CD4-positive, alpha-beta memory T cell (primary cell): Measurements from ENCODE around the gene TFB2M. TPM values are rescaled to one million over a fixed set of nuclear protein-coding genes. Genes with fewer than 3 reads are reported as not detected.
"Not testable (repeated sequence)": the region's sequence is repeated elsewhere in the genome, so short reads cannot be mapped to it uniquely, and the experiment has no call there.

Experiments
- CTCF ChIA-PET: fragments of 350-600 bp; sonication (Branson Sonifier 250); formaldehyde crosslinking; loops from one replicate; lab custom pipeline; 2021; ENCODE audit warnings: inconsistent platforms; ENCODE audit not compliant: partially characterized antibody; lab: Charles Lee
- POLR2A ChIA-PET: fragments of 350-600 bp; sonication (Branson Sonifier 250); formaldehyde crosslinking; loops from one replicate; lab custom pipeline; 2021; ENCODE audit not compliant: partially characterized antibody; lab: Charles Lee
- DNase-seq, 5 donors: peaks; one replicate each; pipeline versions ENCODE4 v3.0.0 to v3.0.0-alpha.2; 2020 to 2022; ENCODE audit warnings: mixed read lengths in 1 of 5
- H3K27ac ChIP-seq: one replicate; pipeline ENCODE4 v1.7.0; 2013; ENCODE audit warnings: low read depth, low read length
- H3K27me3 ChIP-seq: 2 replicates; pipeline ENCODE4 v1.7.0; 2013; ENCODE audit warnings: mild to moderate bottlenecking, low read length, moderate library complexity; ENCODE audit not compliant: insufficient read depth
- H3K36me3 ChIP-seq: 2 replicates; pipeline ENCODE4 v1.7.0; 2013; ENCODE audit warnings: mild to moderate bottlenecking, low read length, moderate library complexity; ENCODE audit not compliant: insufficient read depth
- H3K4me1 ChIP-seq: 2 replicates; pipeline ENCODE4 v1.7.0; 2013; ENCODE audit warnings: mild to moderate bottlenecking, low read length, moderate library complexity; ENCODE audit not compliant: insufficient read depth
- H3K4me3 ChIP-seq, 2 donors: one replicate each; pipeline ENCODE4 v1.7.0; 2013; ENCODE audit warnings: low read length in 2 of 2, mild to moderate bottlenecking in 1 of 2
- H3K9me3 ChIP-seq, 2 donors: one replicate each; pipeline ENCODE4 v1.7.0; 2013; ENCODE audit warnings: low read length in 2 of 2, control low read depth in 1 of 2; ENCODE audit not compliant: control insufficient read depth in 1 of 2
- H3K27ac Mint-ChIP-seq, 7 donors: one replicate each; pipeline ENCODE4 v1.8.0; 2020 to 2021; ENCODE audit warnings: mixed read lengths in 7 of 7, mild to moderate bottlenecking in 6 of 7, inconsistent platforms in 3 of 7, moderate library complexity in 3 of 7
- H3K27me3 Mint-ChIP-seq, 2 donors: one replicate each; pipeline ENCODE4 v1.8.0; 2020 to 2021; ENCODE audit warnings: mixed read lengths in 2 of 2
- H3K36me3 Mint-ChIP-seq, 2 donors: one replicate each; pipeline ENCODE4 v1.8.0; 2020 to 2021; ENCODE audit warnings: mixed read lengths in 2 of 2, inconsistent platforms in 1 of 2, mild to moderate bottlenecking in 1 of 2
- H3K4me1 Mint-ChIP-seq, 4 donors: one replicate each; pipeline ENCODE4 v1.8.0; 2020 to 2021; ENCODE audit warnings: mixed read lengths in 4 of 4, mild to moderate bottlenecking in 1 of 4
- H3K4me3 Mint-ChIP-seq, 8 donors: one replicate each; pipeline ENCODE4 v1.8.0; 2020 to 2021; ENCODE audit warnings: mixed read lengths in 8 of 8, mild to moderate bottlenecking in 7 of 8, moderate library complexity in 6 of 8, inconsistent platforms in 3 of 8
- H3K9me3 Mint-ChIP-seq, 8 donors: one replicate each; pipeline ENCODE4 v1.8.0; 2020 to 2021; ENCODE audit warnings: mixed read lengths in 8 of 8, mild to moderate bottlenecking in 5 of 8, inconsistent platforms in 3 of 8, moderate library complexity in 1 of 8
- intact Hi-C: fragments of 100-400 bp; cut with micrococcal nuclease; formaldehyde crosslinking; loops from one replicate; pipeline ENCODE4 v1.15.1; 2023
- polyA plus RNA-seq, 2 donors: library from polyadenylated mRNA; unstranded; fragments of 300-500 nt; fragmentation: Illumina TruSeq; gene quantifications; one replicate each; pipeline ENCODE4 v1.2.3, GENCODE V29; 2021
- total RNA-seq, 2 experiments: library from RNA; stranded (reverse); gene quantifications; one replicate each; pipeline ENCODE4 v1.2.3, GENCODE V29; 2021

The TFB2M gene
- total and polyA plus RNA-seq, 4 experiments from 2014 or later, result 8.8 to 29.0 (median 13.0) TPM

DNA sequence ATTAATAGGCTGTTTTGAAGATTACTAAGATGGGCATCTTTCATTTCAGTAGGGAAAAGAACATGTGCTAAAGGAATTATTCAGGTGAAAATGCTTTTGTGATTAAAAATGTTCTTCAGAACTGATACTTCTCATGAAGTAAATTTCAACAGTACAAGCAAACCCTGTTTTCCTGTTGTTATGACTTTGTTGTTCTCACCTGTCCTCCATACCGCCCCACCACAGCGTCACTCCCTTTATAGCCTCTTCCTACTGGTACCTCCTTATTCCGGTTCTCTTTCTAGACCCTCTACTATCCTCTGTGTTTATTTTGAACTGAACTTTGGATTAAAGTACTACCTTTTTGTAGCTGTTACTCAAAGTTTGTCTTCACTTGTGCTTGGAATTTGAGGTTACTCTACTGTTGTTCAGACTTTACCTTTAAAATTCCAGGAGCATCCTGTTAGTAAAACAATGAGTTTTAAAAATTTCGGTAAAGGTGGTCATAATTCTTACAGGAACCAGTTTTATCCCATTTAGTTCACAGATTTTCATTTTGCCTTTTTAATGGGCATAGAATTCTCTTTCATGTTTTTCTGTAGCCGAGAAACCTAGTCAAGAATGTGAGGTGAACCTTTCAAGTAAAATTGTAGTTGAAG lies 11.1 kb upstream of the TFB2M start:
- Mint-ChIP-seq H3K9me3 (peaks cover 0 to 3% (median 0%) of the 10 kb centered on the region in 8 donors), H3K36me3 (peaks cover 21 to 33% of the 10 kb centered on the region in 2 donors), H3K27me3 (no peaks in the 10 kb centered on the region), H3K27ac (peak overlapping the region; percentile 71 to 95 (median 88)), H3K4me1 (peaks cover 43 to 82% (median 61%) of the 10 kb centered on the region in 4 donors), H3K4me3 (peak overlapping the region; percentile 65 to 96 (median 79))
- Histone ChIP-seq H3K27me3 (no peaks in the 10 kb centered on the region), H3K9me3 (no peaks in the 10 kb centered on the region), H3K4me1 (peaks cover 83% of the 10 kb centered on the region), H3K27ac (peak overlapping the region; percentile 20), H3K36me3 (peaks cover 2% of the 10 kb centered on the region), H3K4me3 (peak overlapping the region in 1 of 2 donors; percentile 12)
- DNase-seq, result peak in 2 of 5 donors; percentile 22 to 36
- intact Hi-C loops, result loop anchor here (1.0 kb wide), 1 partner anchor 10 kb away; no protein-coding TSS in a partner anchor
- ChIA-PET CTCF (no interaction called here), POLR2A (interaction anchor here (0.7 to 3.9 kb wide), 2 partner anchors 11 to 72 kb away, joined by 4 to 16 read pairs; partner anchors contain the start of genes CNST and TFB2M)

DNA sequence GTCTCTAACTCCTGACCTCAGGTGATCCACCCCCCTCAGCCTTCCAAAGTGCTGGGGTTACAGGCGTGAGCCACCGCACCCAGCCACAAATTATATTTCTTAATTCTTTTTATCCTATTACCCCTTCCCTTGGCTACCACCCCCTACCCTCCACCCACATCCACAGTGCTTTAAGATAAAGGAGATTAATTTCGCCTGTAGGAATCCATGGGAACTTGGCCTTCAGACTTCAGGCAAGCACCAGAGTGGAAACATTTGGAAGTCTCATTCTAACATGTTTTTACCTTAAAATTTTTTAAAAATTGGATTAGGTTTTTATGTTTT lies 10.6 kb upstream of the TFB2M start:
- Mint-ChIP-seq H3K27ac (peak overlapping the region; percentile 42 to 93 (median 88)), H3K4me3 (peak overlapping the region in 6 of 8 donors; percentile 65 to 96 (median 80)), H3K36me3 (peaks cover 21 to 30% of the 10 kb centered on the region in 2 donors), H3K9me3 (peaks cover 0 to 3% (median 0%) of the 10 kb centered on the region in 8 donors), H3K4me1 (peaks cover 40 to 80% (median 58%) of the 10 kb centered on the region in 4 donors), H3K27me3 (no peaks in the 10 kb centered on the region)
- H3K27me3 ChIP-seq, result no peaks in the 10 kb centered on the region
- DNase-seq, result no peak
- peaks cover 85% of the 10 kb centered on the region for H3K4me1 ChIP-seq
- ChIA-PET CTCF (no interaction called here), POLR2A (interaction anchor here (0.7 to 3.9 kb wide), 2 partner anchors 10 to 71 kb away, joined by 4 to 16 read pairs; partner anchors contain the start of genes CNST and TFB2M)
- intact Hi-C loops, result loop anchor here (1.0 kb wide), 1 partner anchor 11 kb away; no protein-coding TSS in a partner anchor
- H3K27ac ChIP-seq, result no peak overlapping the region
- no peak overlapping the region for H3K4me3 ChIP-seq
- H3K9me3 ChIP-seq, result no peaks in the 10 kb centered on the region
- H3K36me3 ChIP-seq, result no peaks in the 10 kb centered on the region

- peaks cover 0 to 3% (median 0%) of the 10 kb centered on the region in 8 donors for H3K9me3 Mint-ChIP-seq
Measured at GRCh38 chr1:246573491-246573890, 7.4 kb upstream of the TFB2M start.

DNA sequence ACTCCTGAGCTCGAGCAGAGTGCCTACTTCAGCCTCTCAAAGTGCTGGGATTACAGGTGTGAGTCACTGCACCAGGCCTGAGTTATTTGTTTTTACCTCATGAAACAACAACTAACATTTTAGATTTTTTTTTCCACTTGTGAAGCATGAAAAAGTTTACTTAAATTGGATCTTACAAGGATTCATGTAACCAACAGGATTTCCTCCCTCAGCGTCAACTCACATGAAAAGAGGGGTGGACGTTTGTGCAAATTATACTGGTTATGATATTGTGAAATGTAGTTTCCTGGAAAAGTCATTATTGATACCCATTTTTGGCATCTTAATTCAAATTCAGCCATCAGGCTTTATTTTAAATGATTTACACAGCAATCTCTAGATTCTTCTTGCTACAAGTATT lies 6.7 kb upstream of the TFB2M start:
- peaks cover 84% of the 10 kb centered on the region for H3K4me1 ChIP-seq
- Mint-ChIP-seq H3K36me3 (peaks cover 22 to 24% of the 10 kb centered on the region in 2 donors), H3K4me1 (peaks cover 43 to 78% (median 58%) of the 10 kb centered on the region in 4 donors), H3K9me3 (peaks cover 0 to 3% (median 0%) of the 10 kb centered on the region in 8 donors), H3K4me3 (peak overlapping the region; percentile 14 to 75 (median 64)), H3K27me3 (no peaks in the 10 kb centered on the region), H3K27ac (peak overlapping the region; percentile 11 to 89 (median 75))
- no peaks in the 10 kb centered on the region for H3K9me3 ChIP-seq
- H3K36me3 ChIP-seq, result no peaks in the 10 kb centered on the region
- no peak overlapping the region for H3K4me3 ChIP-seq
- H3K27me3 ChIP-seq, result no peaks in the 10 kb centered on the region
- intact Hi-C loops, result no loop called here
- CTCF ChIA-PET, result interaction anchor here (1.0 to 1.3 kb wide), 2 partner anchors 56 to 75 kb away, joined by 3 to 4 read pairs; no protein-coding TSS in a partner anchor
- POLR2A ChIA-PET, result interaction anchor here (1.5 kb wide), 1 partner anchor 66 kb away, joined by 4 read pairs; the partner anchor contains the start of gene SMYD3
- DNase-seq, result peak in 1 of 5 donors; percentile 45
- peak overlapping the region; percentile 26 for H3K27ac ChIP-seq

More at GRCh38 chr1:246573491-246573890, 7.4 kb upstream of the TFB2M start:
- Histone ChIP-seq H3K9me3 (no peaks in the 10 kb centered on the region), H3K4me3 (no peak overlapping the region), H3K4me1 (peaks cover 84% of the 10 kb centered on the region), H3K27ac (no peak overlapping the region), H3K36me3 (no peaks in the 10 kb centered on the region), H3K27me3 (no peaks in the 10 kb centered on the region)
- Mint-ChIP-seq H3K4me3 (peak overlapping the region in 6 of 8 donors; percentile 15 to 75 (median 60)), H3K27ac (peak overlapping the region; percentile 23 to 89 (median 73)), H3K27me3 (no peaks in the 10 kb centered on the region), H3K4me1 (peaks cover 43 to 78% (median 57%) of the 10 kb centered on the region in 4 donors), H3K36me3 (peaks cover 22 to 28% of the 10 kb centered on the region in 2 donors)
- DNase-seq, result no peak
- CTCF ChIA-PET, result interaction anchor here (1.0 to 1.6 kb wide), 4 partner anchors 27 to 75 kb away, joined by 3 to 4 read pairs (median 3); no protein-coding TSS in a partner anchor
- POLR2A ChIA-PET, result interaction anchor here (1.2 to 1.5 kb wide), 3 partner anchors 30 to 79 kb away, joined by 3 to 4 read pairs (median 3); partner anchors contain the start of gene SMYD3
- intact Hi-C loops, result no loop called here

DNA sequence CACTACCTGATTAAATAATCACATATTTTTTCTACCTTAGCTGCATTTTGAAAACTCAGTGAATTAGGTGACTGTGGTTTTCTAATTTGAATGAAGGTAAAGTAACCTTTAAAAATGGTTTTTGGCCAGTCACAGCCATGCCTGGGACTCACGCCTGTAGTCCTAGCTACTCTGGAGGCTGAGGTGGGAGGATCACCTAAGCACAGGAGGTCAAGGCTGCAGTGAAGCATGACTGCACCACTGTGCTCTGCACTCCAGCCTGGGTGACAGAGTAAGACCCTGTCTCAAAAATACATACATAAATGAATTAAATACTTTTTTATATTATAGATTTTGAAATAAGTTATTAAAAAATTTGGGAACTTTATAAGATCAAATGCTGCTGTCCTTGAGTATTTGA lies 5.9 kb upstream of the TFB2M start:
- POLR2A ChIA-PET, result no interaction called here

GRCh38 chr1:246571309-246571708 lies 5.2 kb upstream of the TFB2M start:
- intact Hi-C loops, result not testable (repeated sequence)
- peak; percentile 14 to 40 (median 35) for DNase-seq

More for the DNA sequence above, 5.9 kb upstream of the TFB2M start:
- Histone ChIP-seq H3K4me3 (peak overlapping the region in 1 of 2 donors; percentile 51), H3K4me1 (peaks cover 84% of the 10 kb centered on the region), H3K27ac (peak overlapping the region; percentile 72), H3K27me3 (no peaks in the 10 kb centered on the region), H3K9me3 (no peaks in the 10 kb centered on the region), H3K36me3 (no peaks in the 10 kb centered on the region)
- H3K27ac Mint-ChIP-seq, result peak overlapping the region; percentile 89 to 100 (median 98)
- no peaks in the 10 kb centered on the region for H3K27me3 Mint-ChIP-seq
- intact Hi-C loops, result no loop called here
- peaks cover 0 to 3% (median 0%) of the 10 kb centered on the region in 8 donors for H3K9me3 Mint-ChIP-seq
- peak overlapping the region in 6 of 8 donors; percentile 55 to 97 (median 87) for H3K4me3 Mint-ChIP-seq
- CTCF ChIA-PET, result interaction anchor here (1.3 kb wide), 1 partner anchor 57 kb away, joined by 3 read pairs; no protein-coding TSS in a partner anchor
- peaks cover 18 to 30% of the 10 kb centered on the region in 2 donors for H3K36me3 Mint-ChIP-seq
- DNase-seq, result peak in 1 of 5 donors; percentile 16
- H3K4me1 Mint-ChIP-seq, result peaks cover 40 to 78% (median 56%) of the 10 kb centered on the region in 4 donors

More at GRCh38 chr1:246571309-246571708, 5.2 kb upstream of the TFB2M start:
- H3K9me3 Mint-ChIP-seq, H3K27me3 Mint-ChIP-seq, H3K9me3 ChIP-seq, POLR2A ChIA-PET, H3K27me3 ChIP-seq, H3K36me3 ChIP-seq: not testable (repeated sequence)
- peaks cover 38 to 75% (median 52%) of the 10 kb centered on the region in 4 donors for H3K4me1 Mint-ChIP-seq
- Histone ChIP-seq H3K27ac (peak overlapping the region; percentile 72), H3K4me1 (peaks cover 78% of the 10 kb centered on the region), H3K4me3 (peak overlapping the region; percentile 37 to 51)
- H3K27ac Mint-ChIP-seq, result peak overlapping the region; percentile 89 to 100 (median 98)
- H3K36me3 Mint-ChIP-seq, result peaks cover 17 to 34% of the 10 kb centered on the region in 2 donors
- CTCF ChIA-PET, result interaction anchor here (1.3 kb wide), 1 partner anchor 58 kb away, joined by 3 read pairs; no protein-coding TSS in a partner anchor
- H3K4me3 Mint-ChIP-seq, result peak overlapping the region; percentile 55 to 97 (median 88)
